GM15510 (cell line): ENCODE measurements around the gene MZF1.

Source experiments
- POLR2A ChIP-seq: IDR thresholded peaks from 3 replicates; pipeline ENCODE4 v1.6.1; 2011; ENCODE audit warnings: borderline replicate concordance; ENCODE audit not compliant: insufficient read length; ENCODE audit errors: extremely low read depth

The MZF1 gene

GRCh38 chr19:58558623-58559274, 14.4 kb downstream of the MZF1 start:
- TF ChIP-seq POLR2A, result peak; percentile 71

DNA sequence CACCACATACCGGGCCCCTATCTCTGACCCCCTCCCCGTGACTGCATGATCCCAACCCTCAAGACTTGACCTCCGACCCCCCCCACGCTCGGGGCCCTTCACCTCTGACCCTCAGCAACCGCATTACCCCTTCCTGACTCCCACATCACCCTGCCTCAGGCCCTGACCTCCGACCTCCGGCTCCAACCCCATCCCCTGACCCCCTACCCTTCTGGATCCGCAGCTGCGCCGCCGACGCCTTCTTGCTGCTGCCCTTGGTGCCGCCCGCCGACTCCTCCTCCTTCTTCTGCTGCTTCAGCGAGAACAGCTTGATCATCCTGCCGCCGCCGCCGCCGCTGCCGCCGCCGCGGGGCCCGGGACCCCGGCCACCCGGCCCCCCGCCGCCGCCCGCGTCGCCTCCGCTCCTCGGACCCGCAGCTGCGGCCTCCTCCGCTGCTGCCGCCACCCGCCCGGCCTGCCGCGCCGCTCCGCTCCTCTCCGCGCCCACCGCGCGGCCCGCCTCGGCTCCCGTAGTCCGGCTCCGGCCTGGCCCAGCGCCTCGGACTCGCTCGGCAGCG, 15.0 kb downstream of the MZF1 start, which contains the start of gene UBE2M:
TSS of gene UBE2M (minus strand) at position 546 of the 557 bp plus-strand sequence. CDS start at position 316, 230 bp downstream.
- TF ChIP-seq POLR2A, result no peak

DNA sequence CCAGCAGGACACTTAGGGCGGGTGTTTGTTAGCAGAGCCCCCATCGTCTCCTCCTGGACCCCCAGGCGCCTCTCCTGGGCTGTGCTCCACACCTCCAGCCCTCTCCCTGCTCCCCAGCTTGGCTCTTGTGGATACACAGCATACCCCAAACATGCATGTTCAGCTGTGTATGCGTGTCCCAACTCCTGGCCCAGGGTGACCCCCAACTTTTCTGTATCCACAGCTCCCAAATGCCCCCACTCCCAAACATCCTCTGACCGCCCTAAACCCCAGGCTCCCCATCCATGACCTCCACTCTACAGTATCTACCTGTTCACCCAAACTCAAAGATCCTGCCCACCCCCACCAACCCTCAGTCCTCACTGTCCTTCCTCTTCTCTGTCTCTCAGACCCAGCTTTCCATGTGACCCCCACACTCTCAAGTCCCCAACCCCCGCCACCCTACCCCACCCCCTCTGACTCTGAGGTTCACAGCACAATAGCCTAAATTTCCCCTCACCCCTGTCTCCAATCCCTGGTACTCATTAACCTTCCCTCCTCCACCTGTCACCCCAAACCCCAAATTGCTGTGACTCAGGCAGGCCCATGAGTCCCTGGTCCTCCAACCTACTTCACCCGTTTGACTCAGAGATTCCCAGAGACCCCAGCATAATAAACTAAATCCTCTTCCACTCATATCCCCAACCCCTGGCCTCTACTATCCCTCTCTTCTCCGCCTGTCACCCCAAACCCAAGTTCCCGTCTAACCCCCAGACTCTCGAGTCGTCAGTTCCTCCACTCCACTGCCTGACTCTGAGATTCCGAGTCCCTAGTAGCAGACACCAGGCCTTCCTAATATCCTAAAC, 15.7 kb downstream of the MZF1 start:
- TF ChIP-seq POLR2A, result no peak

DNA sequence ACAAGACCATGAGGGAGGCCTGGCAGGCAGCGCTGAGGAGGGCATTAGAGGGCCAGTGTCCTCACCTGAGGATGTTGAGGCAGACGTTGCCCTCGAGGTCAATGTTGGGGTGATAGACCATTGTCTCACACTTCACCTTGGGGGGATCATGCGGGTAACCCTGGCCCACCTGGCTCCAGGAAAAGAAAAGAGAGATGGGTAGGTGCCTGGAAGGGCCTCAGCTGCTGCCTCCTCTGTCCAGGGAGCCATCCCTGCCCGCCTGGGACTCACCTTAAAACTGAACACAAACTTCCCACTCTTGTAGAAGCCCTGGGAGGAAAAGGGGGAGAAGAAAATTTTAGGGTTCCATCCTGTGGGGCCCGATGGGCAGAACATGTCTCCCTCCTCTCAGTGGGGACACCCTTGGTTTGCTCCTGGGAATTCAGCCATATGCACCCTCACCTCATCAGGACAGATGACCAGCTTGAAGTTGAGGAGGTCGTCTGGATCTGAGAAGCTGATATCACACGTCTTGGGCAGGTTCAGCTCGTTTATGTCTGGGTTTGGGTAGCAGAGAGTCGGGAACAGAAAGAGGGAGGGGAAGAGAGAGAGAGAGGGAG, 16.4 kb downstream of the MZF1 start:
- no peak for TF ChIP-seq POLR2A

GRCh38 chr19:58555920-58556621, 17.1 kb downstream of the MZF1 start:
- TF ChIP-seq POLR2A, result no peak

DNA sequence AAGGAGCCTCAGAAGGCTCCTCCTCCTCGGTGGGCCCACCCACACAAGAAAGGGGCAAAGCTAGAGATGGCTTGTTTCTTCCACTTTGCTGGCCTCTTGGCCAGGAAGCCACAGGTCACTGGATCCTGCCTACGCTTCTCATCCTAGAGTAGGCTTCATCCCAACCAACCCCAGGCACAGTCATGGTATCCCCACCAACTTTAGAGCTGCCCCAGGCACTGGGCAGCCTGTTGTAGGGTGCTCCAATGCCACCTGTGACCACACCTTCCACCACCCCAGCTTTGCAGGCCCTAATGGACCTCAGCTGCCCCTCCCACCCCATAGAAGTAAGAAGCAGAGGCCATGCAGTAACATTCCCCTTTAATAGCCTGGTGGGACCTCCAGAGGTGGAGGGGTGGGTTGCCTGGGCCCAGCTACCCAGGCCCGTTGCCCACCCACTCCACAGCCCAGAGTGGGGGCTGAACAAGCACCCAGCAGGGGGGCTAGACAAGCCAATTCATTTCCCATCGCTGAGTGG, 17.7 kb downstream of the MZF1 start:
- TF ChIP-seq POLR2A, result no peak

DNA sequence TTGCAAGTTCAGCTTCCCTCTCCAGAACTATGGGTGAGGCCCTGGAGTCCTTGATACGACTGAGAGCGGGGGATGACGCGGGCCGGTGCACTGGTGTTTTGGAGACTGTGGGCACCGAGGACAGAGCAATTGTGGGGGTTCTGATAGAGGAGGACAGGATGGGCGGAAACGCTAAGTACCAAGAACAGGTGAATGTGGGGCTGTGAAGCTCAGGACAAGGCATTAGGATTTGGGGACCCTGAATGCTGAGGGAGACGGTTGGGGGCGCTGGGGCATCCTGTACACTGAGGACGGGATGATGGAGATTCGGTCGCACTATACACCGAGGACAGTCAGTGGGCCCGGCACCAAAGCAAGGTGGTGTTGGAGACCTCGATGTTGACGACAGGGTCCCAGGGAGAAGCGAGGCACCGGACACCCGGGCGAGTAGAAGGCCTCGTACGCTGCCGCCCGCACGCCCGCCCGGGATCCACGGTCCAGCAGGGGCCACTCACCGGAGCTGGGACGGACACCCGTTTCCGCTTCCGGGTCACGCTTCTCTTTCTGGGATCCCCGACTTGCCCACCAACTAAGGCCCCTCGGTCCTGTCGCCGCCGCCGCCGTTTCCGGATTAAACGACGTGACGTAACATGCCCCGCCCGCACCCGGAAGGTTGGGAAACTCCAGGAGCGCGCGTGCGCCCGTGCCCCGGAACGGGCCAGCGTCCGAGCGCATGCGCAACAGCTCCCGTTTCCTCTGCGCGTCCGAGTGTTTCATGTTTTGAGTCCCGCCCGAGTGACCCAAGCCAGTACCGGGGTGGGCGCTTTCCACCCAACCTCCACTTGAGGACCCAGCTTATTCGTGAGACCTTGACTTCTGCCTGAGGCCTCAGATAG, 18.4 kb downstream of the MZF1 start, which contains the start of gene CHMP2A:
TSS of gene CHMP2A (minus strand) at position 612 of the 875 bp plus-strand sequence. CDS start 893 bp downstream, outside the sequence.
- peak; percentile 84 for TF ChIP-seq POLR2A

GRCh38 chr19:58553799-58554493, 19.2 kb downstream of the MZF1 start:
- no peak for TF ChIP-seq POLR2A

DNA sequence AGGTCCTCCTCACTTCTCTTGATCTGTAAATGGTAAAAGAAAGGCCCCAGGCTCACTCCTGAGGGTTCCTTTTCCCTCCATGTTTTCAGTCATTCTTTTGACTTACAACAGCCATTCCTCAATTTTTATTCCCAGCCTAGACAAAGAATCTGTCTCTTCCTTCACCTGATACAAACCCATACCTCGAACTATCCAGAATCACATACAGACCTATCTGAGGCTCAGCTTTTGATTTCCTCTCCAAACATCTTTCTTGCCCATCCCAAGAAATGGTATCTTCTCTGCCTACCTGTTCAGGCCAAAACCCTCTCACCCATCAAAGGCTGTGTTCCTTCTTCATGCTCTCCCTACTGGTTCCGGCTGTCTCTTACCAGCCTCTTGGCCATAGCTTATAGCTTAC, 20.5 kb downstream of the MZF1 start:
- no peak for TF ChIP-seq POLR2A

GRCh38 chr19:58551577-58552471, 21.3 kb downstream of the MZF1 start:
- TF ChIP-seq POLR2A, result no peak

GRCh38 chr19:58551123-58551497, 22.0 kb downstream of the MZF1 start:
- TF ChIP-seq POLR2A, result no peak

GRCh38 chr19:58550362-58551122, 22.6 kb downstream of the MZF1 start:
- TF ChIP-seq POLR2A, result peak; percentile 24
